WERI-Rb-1 (cell line): ENCODE results near the gene PC.

Source experiments
- DNase-seq: peaks from one replicate; pipeline ENCODE4 v3.0.0-alpha.2; 2020
- H3K27ac ChIP-seq: fragments of 250-450 bp; sonication (Bioruptor Pico); 2 replicates; pipeline ENCODE4 v1.5.1; 2020; ENCODE audit warnings: mild to moderate bottlenecking, moderate library complexity
- H3K27me3 ChIP-seq: fragments of 250-450 bp; sonication (Bioruptor Pico); 2 replicates; pipeline ENCODE4 v1.5.1; 2021; ENCODE audit warnings: mild to moderate bottlenecking, low read depth, moderate library complexity; ENCODE audit not compliant: insufficient read depth, severe bottlenecking
- H3K36me3 ChIP-seq: fragments of 250-450 bp; sonication (Bioruptor Pico); 2 replicates; pipeline ENCODE4 v1.5.1; 2020; ENCODE audit warnings: mild to moderate bottlenecking, moderate library complexity
- H3K4me3 ChIP-seq: 2 replicates; pipeline ENCODE4 v1.5.1; 2011; ENCODE audit warnings: low read depth, mild to moderate bottlenecking, control low read depth, low read length
- H3K9me3 ChIP-seq: fragments of 250-450 bp; sonication (Bioruptor Pico); 2 replicates; pipeline ENCODE4 v1.5.1; 2021; ENCODE audit warnings: mild to moderate bottlenecking, moderate library complexity; ENCODE audit not compliant: severe bottlenecking
- TF ChIP-seq, protein P1 (sequence below): IDR thresholded peaks from 2 replicates; pipeline ENCODE4 v1.5.1; 2011; ENCODE audit warnings: low read depth, mild to moderate bottlenecking, control low read depth, inconsistent platforms, low read length

Gene PC

GRCh38 chr11:66970807-66971442 lies 12.7 kb upstream of the PC start:
- TF ChIP-seq, protein P1, sequence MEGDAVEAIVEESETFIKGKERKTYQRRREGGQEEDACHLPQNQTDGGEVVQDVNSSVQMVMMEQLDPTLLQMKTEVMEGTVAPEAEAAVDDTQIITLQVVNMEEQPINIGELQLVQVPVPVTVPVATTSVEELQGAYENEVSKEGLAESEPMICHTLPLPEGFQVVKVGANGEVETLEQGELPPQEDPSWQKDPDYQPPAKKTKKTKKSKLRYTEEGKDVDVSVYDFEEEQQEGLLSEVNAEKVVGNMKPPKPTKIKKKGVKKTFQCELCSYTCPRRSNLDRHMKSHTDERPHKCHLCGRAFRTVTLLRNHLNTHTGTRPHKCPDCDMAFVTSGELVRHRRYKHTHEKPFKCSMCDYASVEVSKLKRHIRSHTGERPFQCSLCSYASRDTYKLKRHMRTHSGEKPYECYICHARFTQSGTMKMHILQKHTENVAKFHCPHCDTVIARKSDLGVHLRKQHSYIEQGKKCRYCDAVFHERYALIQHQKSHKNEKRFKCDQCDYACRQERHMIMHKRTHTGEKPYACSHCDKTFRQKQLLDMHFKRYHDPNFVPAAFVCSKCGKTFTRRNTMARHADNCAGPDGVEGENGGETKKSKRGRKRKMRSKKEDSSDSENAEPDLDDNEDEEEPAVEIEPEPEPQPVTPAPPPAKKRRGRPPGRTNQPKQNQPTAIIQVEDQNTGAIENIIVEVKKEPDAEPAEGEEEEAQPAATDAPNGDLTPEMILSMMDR: no peak
- Histone ChIP-seq H3K27me3 (no peaks in the 10 kb centered on the region), H3K4me3 (no peak overlapping the region), H3K27ac (no peak overlapping the region), H3K9me3 (no peaks in the 10 kb centered on the region), H3K36me3 (no peaks in the 10 kb centered on the region)
- DNase-seq: no peak

DNA sequence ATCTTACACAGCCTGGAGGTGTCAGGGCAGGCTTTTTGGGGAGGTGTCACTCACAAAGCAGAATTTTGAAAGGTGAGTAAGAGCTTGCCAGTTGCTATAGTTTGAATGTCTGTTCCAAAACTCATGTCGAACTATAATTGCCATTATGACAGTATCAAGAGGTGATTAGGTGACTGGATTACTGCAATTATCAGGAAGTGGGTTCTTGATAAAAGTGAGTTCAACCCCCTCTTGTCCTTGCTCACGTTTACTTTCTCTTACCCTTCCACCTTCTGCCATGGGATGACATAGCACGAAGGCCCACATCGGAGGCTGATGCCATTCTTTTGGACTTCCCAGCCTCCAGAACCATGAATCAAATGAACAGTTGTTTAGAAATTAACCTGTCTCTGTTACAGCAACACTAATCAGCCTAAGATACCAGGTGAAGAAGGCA lies 12.2 kb upstream of the PC start:
- TF ChIP-seq, protein P1: no peak
- no peak for DNase-seq
- Histone ChIP-seq H3K9me3 (no peaks in the 10 kb centered on the region), H3K4me3 (no peak overlapping the region), H3K36me3 (no peaks in the 10 kb centered on the region), H3K27ac (no peak overlapping the region), H3K27me3 (no peaks in the 10 kb centered on the region)

DNA sequence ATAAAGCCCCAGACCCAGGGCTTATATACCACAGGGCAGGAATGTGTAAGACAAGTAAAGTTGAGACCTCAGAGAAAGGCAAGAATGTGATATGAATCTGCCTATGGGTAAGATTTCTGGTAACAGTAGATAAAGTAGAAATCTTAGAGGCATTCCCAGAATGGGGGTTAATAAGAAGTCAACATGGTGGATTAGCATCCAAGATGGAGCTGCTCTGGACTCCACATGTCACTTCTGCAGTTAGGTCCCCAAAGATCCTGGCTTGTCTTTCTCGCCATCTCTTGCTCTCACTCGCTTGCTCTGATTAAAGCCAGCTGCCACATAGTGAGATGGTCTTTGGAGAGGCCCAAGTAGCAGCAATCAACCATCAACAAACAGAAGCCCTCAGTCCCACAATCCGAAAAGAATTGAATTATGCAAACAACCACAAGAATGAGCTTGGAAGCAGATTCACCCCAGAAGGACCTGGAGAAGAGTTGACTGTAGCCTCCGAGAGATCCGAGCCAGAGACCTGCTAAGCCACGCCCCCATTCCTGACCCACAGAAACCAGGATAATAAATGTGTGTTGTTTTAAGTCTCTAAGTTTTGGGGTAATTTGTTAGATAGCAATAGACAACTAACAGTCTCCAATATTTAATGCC lies 11.5 kb upstream of the PC start:
- Histone ChIP-seq H3K9me3 (no peaks in the 10 kb centered on the region), H3K4me3 (no peak overlapping the region), H3K27ac (no peak overlapping the region), H3K27me3 (no peaks in the 10 kb centered on the region), H3K36me3 (no peaks in the 10 kb centered on the region)
- TF ChIP-seq, protein P1: no peak
- DNase-seq: no peak

GRCh38 chr11:66967670-66968425 lies 9.7 kb upstream of the PC start:
- Histone ChIP-seq H3K4me3 (no peak overlapping the region), H3K36me3 (no peaks in the 10 kb centered on the region), H3K27ac (no peak overlapping the region), H3K9me3 (no peaks in the 10 kb centered on the region), H3K27me3 (no peaks in the 10 kb centered on the region)
- TF ChIP-seq, protein P1: no peak
- no peak for DNase-seq

GRCh38 chr11:66966351-66966750 lies 8.2 kb upstream of the PC start:
- TF ChIP-seq, protein P1: no peak
- Histone ChIP-seq H3K4me3 (no peak overlapping the region), H3K27me3 (no peaks in the 10 kb centered on the region), H3K27ac (no peak overlapping the region), H3K9me3 (no peaks in the 10 kb centered on the region), H3K36me3 (no peaks in the 10 kb centered on the region)
- no peak for DNase-seq
